ENCODE data around the gene UVSSA. TPM values are rescaled to one million over a fixed set of nuclear protein-coding genes. Genes with fewer than 3 reads are reported as not detected.

UVSSA gene
- total and polyA plus RNA-seq, 2 donors (not counting 1 experiment from before 2014, with no cell fraction given) = 34.6 to 40.5 TPM

DNA sequence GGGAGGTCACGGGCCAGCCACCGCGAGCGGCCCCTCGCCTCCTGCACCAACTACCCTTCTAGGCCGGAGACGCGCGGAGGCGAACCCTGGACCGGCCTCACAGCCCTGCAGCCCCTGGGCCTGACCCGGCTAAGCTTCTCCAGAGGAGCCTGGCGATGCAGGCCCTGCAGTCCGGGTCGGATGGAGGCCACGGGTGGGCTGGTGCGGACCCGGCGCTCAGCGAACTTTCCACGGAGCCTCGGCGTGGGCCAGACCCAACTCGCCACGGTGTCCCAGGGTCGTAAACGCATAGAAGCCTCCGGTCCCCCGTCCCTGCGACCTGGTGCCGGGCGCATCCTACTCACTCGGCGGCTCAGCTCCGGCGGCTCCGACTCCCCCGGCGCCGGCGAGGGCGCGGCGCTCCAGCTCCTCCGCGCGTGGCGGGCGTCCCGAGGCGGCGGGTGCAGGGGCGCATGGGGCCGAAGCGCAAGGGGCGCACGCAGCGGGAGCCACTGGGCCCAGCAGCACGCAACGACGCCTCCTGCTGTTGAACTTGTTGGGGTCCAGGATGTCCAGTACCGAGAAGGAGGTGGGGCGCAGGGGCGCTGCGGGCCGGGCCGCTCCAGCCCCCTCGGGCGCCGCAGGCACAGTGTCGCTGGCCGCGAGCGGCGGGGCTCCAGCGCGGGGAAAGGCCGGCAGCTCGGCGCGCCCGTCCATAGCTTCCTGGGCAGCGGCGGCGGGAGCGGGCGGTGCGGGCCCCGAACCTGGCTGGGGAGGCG is 58.8 kb downstream of the UVSSA start:
- no peak for DNase-seq
- peaks cover 7% of the 10 kb centered on the region for H3K4me1 Mint-ChIP-seq
- ChIA-PET POLR2A (no interaction called here), CTCF (no interaction called here)
- ATAC-seq (ENCODE audit: low read depth) = no peak
- Histone ChIP-seq H3K9me3 (ENCODE audit: control extremely low read depth in 1 of 3, control insufficient read depth in 2 of 3, insufficient read depth in 1 of 3, low read length in 2 of 3) (peaks cover 0 to 76% (median 0%) of the 10 kb centered on the region in 3 donors), H3K79me2 (ENCODE audit: control insufficient read depth, insufficient read depth, low read length) (no peaks in the 10 kb centered on the region), H4K20me1 (ENCODE audit: control insufficient read depth, insufficient read depth, low read length, poor library complexity, severe bottlenecking) (no peaks in the 10 kb centered on the region), H3K27ac (ENCODE audit: low read length in 2 of 2) (no peak overlapping the region), H3K4me3 (ENCODE audit: control extremely low read depth in 1 of 5, extremely low read depth in 1 of 5, insufficient read depth in 1 of 5, low read depth in 2 of 5, low read length in 4 of 5) (no peak overlapping the region), H2AFZ (ENCODE audit: insufficient read depth, low read depth, low read length, poor library complexity, severe bottlenecking) (no peak overlapping the region), H3K27me3 (replicated peaks in 1 of 4; ENCODE audit: control extremely low read depth in 1 of 4, control insufficient read depth in 3 of 4, insufficient read depth in 4 of 4, low read length in 3 of 4) (peaks cover 0 to 77% (median 42%) of the 10 kb centered on the region in 4 experiments), H3K4me1 (ENCODE audit: control insufficient read depth in 2 of 2, insufficient read depth in 2 of 2, low read length in 2 of 2) (peaks cover 16 to 41% of the 10 kb centered on the region in 2 donors), H3K36me3 (replicated peaks in 1 of 2; ENCODE audit: control extremely low read depth in 1 of 2, control insufficient read depth in 1 of 2, extremely low read depth in 1 of 2, insufficient read depth in 2 of 2, low read length in 1 of 2) (no peaks in the 10 kb centered on the region), H3K4me2 (replicated peaks; ENCODE audit: low read depth, low read length, poor library complexity, severe bottlenecking) (no peak overlapping the region), H3K9ac (ENCODE audit: low read length) (no peak overlapping the region)
- no peak overlapping the region for H3K27ac Mint-ChIP-seq
- peaks cover 30% of the 10 kb centered on the region for H3K27me3 Mint-ChIP-seq
- 17% methylated on average over 89 of the region's 90 CpGs for WGBS (ENCODE audit: insufficient coverage)
- no peak overlapping the region for H3K4me3 Mint-ChIP-seq
- intact Hi-C loops (cut with micrococcal nuclease) = no loop called here
- no peaks in the 10 kb centered on the region for H3K9me3 Mint-ChIP-seq (ENCODE audit: insufficient read depth)
- TF ChIP-seq EZH2 (IDR thresholded peaks at IDR 0.05; ENCODE audit: borderline replicate concordance, insufficient read depth, low read depth, low read length, poor library complexity, severe bottlenecking) = no peak
- TF ChIP-seq, protein P1, sequence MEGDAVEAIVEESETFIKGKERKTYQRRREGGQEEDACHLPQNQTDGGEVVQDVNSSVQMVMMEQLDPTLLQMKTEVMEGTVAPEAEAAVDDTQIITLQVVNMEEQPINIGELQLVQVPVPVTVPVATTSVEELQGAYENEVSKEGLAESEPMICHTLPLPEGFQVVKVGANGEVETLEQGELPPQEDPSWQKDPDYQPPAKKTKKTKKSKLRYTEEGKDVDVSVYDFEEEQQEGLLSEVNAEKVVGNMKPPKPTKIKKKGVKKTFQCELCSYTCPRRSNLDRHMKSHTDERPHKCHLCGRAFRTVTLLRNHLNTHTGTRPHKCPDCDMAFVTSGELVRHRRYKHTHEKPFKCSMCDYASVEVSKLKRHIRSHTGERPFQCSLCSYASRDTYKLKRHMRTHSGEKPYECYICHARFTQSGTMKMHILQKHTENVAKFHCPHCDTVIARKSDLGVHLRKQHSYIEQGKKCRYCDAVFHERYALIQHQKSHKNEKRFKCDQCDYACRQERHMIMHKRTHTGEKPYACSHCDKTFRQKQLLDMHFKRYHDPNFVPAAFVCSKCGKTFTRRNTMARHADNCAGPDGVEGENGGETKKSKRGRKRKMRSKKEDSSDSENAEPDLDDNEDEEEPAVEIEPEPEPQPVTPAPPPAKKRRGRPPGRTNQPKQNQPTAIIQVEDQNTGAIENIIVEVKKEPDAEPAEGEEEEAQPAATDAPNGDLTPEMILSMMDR (IDR thresholded peaks at IDR 0.05) = no peak

DNA sequence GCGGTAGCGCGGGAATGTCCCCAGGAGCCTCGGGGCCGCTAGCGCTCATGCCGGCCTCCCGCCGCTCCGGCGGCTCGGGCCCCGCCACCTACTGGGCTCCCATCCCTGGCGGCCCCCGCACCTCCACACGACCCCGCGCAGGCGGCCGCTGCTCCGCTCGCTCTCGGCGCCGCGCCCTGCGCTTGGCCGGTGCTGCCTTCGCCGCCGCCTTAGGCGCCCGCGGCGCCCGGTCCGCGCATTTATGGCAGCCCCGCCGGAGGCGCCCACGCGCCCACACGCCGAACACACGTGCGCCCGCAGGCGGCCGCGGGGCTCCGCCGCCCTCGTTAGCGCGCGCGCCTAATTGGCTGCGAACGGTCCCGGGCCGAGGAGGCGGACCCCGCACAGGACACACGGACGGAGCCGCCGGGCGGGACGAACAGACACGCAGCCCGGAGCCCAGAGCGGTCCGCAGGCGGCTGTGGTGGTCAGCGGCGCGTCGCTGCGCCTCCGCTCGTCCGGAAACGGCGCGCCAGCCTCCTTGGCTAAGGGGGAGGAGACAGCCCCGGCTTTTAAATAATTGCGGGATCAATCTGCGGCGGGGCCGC is 59.5 kb downstream of the UVSSA start, which contains the start of gene NKX1-1:
TSS of gene NKX1-1 (minus strand) at position 49 of the 587 bp plus-strand sequence. CDS start at position 49, 0 bp downstream.
- H3K27ac ChIP-seq (ENCODE audit: low read length in 2 of 2) = no peak within 1 kb of the TSS
- no peaks in the 10 kb centered on the region for H3K79me2 ChIP-seq (ENCODE audit: control insufficient read depth, insufficient read depth, low read length)
- H2AFZ ChIP-seq (ENCODE audit: insufficient read depth, low read depth, low read length, poor library complexity, severe bottlenecking) = no peak within 1 kb of the TSS
- Mint-ChIP-seq H3K27ac (no peak within 1 kb of the TSS), H3K9me3 (ENCODE audit: insufficient read depth) (no peaks in the 10 kb centered on the region), H3K4me1 (peaks cover 7% of the 10 kb centered on the region), H3K27me3 (peaks cover 33% of the 10 kb centered on the region), H3K4me3 (peak within 1 kb of the TSS; percentile 19)
- no peaks in the 10 kb centered on the region for H3K36me3 ChIP-seq (replicated peaks in 1 of 2; ENCODE audit: control extremely low read depth in 1 of 2, control insufficient read depth in 1 of 2, extremely low read depth in 1 of 2, insufficient read depth in 2 of 2, low read length in 1 of 2)
- H3K4me1 ChIP-seq (ENCODE audit: control insufficient read depth in 2 of 2, insufficient read depth in 2 of 2, low read length in 2 of 2) = peaks cover 16 to 41% of the 10 kb centered on the region in 2 donors
- peak within 1 kb of the TSS; percentile 48 for H3K4me2 ChIP-seq (replicated peaks; ENCODE audit: low read depth, low read length, poor library complexity, severe bottlenecking)
- TF ChIP-seq EZH2 (IDR thresholded peaks at IDR 0.05; ENCODE audit: borderline replicate concordance, insufficient read depth, low read depth, low read length, poor library complexity, severe bottlenecking) = no peak
- TF ChIP-seq, protein P1 (IDR thresholded peaks at IDR 0.05) = no peak
- ChIA-PET POLR2A (no interaction called here), CTCF (no interaction called here)
- 14% methylated on average over 91 of the region's 91 CpGs for WGBS (ENCODE audit: insufficient coverage)
- no peaks in the 10 kb centered on the region for H4K20me1 ChIP-seq (ENCODE audit: control insufficient read depth, insufficient read depth, low read length, poor library complexity, severe bottlenecking)
- ATAC-seq (ENCODE audit: low read depth) (no peak), DNase-seq (no peak)
- peaks cover 0 to 76% (median 0%) of the 10 kb centered on the region in 3 donors for H3K9me3 ChIP-seq (ENCODE audit: control extremely low read depth in 1 of 3, control insufficient read depth in 2 of 3, insufficient read depth in 1 of 3, low read length in 2 of 3)
- H3K4me3 ChIP-seq (ENCODE audit: control extremely low read depth in 1 of 5, extremely low read depth in 1 of 5, insufficient read depth in 1 of 5, low read depth in 2 of 5, low read length in 4 of 5) = no peak within 1 kb of the TSS
- peaks cover 0 to 77% (median 42%) of the 10 kb centered on the region in 4 experiments for H3K27me3 ChIP-seq (replicated peaks in 1 of 4; ENCODE audit: control extremely low read depth in 1 of 4, control insufficient read depth in 3 of 4, insufficient read depth in 4 of 4, low read length in 3 of 4)
- no peak within 1 kb of the TSS for H3K9ac ChIP-seq (ENCODE audit: low read length)
- intact Hi-C loops (cut with micrococcal nuclease) = no loop called here

Data from B cell (primary cell).